ENCODE measurements around the gene SSTR3. TPM values are rescaled to one million over a fixed set of nuclear protein-coding genes. Genes with fewer than 3 reads are reported as not detected.
"Not testable (repeated sequence)": the region's sequence is repeated elsewhere in the genome, so short reads cannot be mapped to it uniquely, and the experiment has no call there.

Gene SSTR3
- total RNA-seq, 1 donor = not detected

DNA sequence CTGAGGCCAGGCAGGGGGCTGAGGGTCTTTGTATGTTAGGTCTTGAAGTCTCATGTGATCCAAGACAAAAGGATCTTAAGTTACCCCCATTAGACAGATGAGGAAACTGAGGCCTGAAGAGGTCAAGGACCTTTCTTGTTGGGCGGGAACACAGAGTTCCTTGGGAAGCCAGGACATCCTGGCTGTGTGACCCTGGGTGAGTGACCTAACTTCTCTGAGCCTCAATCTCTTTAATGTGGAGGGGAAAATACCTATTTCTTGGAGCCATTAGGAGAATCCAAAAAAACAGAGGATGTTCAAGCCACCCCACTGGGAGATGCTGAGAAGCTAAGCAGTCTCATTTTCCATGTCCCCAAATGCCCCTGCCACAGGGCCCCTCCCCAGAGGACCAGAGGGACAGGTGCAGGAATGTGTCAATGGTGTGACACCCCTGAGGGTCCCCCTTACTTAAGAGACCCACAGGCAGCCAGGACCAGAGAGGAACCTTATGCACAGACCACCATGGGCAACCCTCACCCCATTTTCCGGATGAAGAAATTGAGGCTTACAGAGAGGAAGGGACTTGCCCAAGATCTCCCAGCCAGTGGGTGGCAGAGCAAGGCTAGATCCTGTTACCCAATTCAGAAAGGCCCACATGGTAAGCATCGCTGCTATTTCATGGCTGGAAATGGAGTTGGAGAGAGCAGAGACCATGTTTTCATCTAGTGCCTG, 23.8 kb upstream of the SSTR3 start:
- no peak for DNase-seq (ENCODE audit: low read depth)
- H3K4me3 ChIP-seq (ENCODE audit: low read depth, low read length) = no peak overlapping the region

GRCh38 chr22:37234736-37235711, 22.7 kb upstream of the SSTR3 start:
- H3K4me3 ChIP-seq (ENCODE audit: low read depth, low read length) = no peak overlapping the region
- TF ChIP-seq CTCF (IDR thresholded peaks at IDR 0.05; ENCODE audit: insufficient read depth, low read length) = no peak
- DNase-seq (ENCODE audit: low read depth) = no peak

More for the DNA sequence above, 23.8 kb upstream of the SSTR3 start:
- no peak for TF ChIP-seq CTCF (IDR thresholded peaks at IDR 0.05; ENCODE audit: insufficient read depth, low read length)

DNA sequence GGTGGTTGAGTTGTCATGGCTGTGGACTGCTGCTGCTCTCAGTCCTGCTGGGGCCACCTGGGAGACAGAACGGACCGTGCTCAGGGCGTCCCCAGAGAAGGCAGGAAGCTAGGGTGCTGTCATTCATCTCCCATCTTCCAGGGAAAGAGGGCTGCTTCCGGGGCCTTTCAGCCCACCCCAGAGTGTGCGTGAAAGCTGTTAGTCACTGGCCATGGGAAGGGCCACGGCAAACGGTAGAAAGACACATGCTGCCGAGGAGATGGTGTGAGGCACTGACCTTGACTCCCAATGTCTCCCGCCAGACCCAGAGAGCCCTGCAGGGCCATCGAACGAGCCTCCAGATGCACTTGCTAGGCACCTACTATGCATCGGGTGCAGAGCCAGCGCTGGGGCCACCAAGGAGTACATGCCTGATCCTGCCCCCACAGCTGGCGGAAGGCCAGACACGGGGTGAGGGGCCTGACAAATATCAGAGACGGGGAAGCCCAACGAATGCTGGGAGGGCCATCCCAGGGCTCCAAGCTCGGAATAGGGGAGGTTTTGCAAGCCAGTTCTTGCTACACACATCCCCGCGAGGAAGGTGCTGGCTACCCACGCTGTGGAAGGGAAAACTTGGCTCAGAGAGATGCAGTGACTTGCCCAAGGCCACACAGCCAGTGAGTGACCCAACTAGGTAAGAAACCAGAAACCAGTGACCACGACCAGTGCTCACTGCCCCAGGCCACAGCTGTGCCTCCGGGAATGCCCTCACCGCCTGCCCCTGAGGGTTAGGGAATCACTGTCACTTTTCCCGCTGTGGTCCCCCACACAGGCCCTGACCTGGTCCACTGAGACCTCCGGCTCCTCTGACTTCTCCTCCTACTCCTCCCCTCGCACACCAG, 21.7 kb upstream of the SSTR3 start:
- no peak overlapping the region for H3K4me3 ChIP-seq (ENCODE audit: low read depth, low read length)
- DNase-seq (ENCODE audit: low read depth) = no peak
- TF ChIP-seq CTCF (IDR thresholded peaks at IDR 0.05; ENCODE audit: insufficient read depth, low read length) = no peak

DNA sequence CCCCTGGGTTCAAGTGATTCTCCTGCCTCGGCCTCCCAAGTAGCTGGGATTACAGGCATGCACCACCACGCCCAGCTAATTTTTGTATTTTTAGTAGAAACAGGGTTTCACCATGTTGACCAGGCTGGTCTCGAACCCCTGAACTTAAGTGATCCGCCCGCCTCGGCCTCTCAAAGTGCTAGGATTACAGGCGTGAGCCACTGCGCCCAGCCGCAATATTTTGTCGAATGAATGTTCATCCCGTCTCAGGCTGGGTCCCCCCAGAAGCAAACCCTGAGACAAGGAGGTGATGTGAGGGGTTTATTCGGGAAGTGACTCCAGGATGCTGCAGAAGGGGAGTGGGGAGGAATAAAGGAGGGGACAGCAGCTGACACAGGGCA, 21.1 kb upstream of the SSTR3 start:
- DNase-seq (ENCODE audit: low read depth); H3K4me3 ChIP-seq (ENCODE audit: low read depth, low read length): not testable (repeated sequence)

DNA sequence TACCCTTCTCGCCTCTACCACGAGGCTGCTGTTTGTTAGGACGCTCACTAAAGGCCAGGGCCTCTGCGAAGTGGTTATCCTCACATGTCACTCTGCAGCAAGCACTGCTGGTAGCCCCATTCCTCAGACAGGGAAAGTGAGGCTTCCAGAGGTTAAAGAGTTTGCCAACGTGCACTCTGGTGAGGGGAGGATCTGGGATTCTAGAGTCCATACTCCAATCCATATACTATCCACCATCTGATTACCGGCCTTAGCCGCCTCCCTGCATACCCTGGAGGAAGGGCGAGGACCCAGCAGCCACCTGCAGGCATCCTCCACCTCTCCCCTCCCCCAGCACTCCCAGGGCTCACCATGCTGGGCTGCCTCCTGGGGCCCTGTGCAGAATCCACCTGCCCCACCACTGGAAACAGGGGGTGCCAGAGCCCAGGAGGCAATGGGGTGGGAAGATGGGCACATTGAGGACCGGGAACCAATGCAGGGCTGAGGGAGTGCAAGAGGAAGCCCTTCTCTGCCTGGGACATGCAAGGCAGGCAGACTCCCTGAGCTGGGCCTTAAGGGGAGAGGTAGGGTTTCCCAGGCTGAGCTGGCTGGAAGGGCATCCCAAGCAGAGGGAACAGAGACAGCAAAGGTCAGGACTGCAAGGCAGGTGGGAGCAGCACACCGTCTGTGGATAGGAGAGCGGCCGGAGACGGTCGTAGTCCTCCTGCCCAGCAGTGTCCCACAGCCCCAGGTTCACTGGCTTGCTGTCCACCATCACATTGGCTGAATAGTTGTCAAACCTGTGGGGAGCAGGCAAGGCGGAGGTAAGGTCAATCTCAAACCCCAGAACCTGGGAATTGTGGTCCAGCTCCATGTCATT, 20.1 kb upstream of the SSTR3 start:
- H3K4me3 ChIP-seq (ENCODE audit: low read depth, low read length) = no peak overlapping the region
- no peak for TF ChIP-seq CTCF (IDR thresholded peaks at IDR 0.05; ENCODE audit: insufficient read depth, low read length)
- DNase-seq (ENCODE audit: low read depth) = no peak

DNA sequence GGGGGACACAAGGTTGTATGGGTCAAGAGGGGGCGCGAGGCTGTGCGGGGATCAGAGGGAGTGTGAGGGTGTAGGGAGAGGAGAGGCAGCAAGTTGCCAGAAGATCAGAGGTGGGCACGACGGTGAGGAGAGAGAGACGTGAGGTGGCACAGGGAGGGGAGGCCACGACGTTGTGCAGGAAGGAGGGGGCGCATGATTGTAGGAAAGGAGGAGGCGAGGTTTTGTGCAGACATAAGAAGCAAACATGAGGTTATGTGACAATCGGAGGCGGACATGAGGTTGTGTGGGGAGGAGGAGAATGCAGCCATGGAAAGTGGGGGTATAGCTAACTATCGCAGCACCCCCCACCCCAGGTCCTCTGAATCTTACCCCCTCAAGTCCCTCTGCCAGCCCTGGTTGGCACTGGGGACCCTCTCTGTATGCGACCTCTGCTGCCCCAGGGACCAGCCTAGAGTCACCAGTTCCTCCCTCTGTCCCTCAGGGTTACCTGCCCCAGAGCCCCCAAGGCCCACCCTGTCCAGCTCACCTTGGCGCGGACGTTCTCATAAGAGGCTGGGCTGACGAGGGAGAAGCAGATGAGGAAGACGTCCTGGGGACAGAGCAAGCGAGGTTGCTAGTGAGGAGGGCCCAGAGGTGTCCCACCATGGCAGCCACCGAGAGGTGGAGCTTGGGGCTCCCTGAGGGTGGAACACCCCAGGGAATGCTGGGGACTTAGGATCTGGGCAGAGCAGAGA, 19.3 kb upstream of the SSTR3 start:
- TF ChIP-seq CTCF (IDR thresholded peaks at IDR 0.05; ENCODE audit: insufficient read depth, low read length) = no peak
- no peak for DNase-seq (ENCODE audit: low read depth)
- H3K4me3 ChIP-seq (ENCODE audit: low read depth, low read length) = no peak overlapping the region
